Spleen (tissue), 13 donors: ENCODE results near the gene DCUN1D3. TPM values are rescaled to one million over a fixed set of nuclear protein-coding genes. Genes with fewer than 3 reads are reported as not detected.

Source experiments
- DNase-seq: peaks from one replicate; pipeline ENCODE4 v3.0.0-alpha.2; 2020
- H3K27ac ChIP-seq, 8 donors: fragments of 200-600 bp; sonication (generic) in 7 of 8; 1 replicate in 4 of 8; 2 replicates in 4 of 8; pipeline versions ENCODE4 v1.5.0 to v1.8.0; 2016 to 2021; ENCODE audit warnings: inconsistent platforms in 4 of 8, mild to moderate bottlenecking in 4 of 8, moderate library complexity in 1 of 8
- H3K27me3 ChIP-seq, 7 donors: fragments of 200-600 bp; sonication (generic) in 6 of 7; replicated peaks in 1 of 7; 1 replicate in 4 of 7; 2 replicates in 3 of 7; pipeline versions ENCODE4 v1.5.0 to v1.8.0; 2016 to 2021; ENCODE audit warnings: inconsistent platforms in 3 of 7, mild to moderate bottlenecking in 1 of 7
- H3K36me3 ChIP-seq, 6 donors: fragments of 200-600 bp; sonication (generic) in 5 of 6; 1 replicate in 4 of 6; 2 replicates in 2 of 6; pipeline versions ENCODE4 v1.5.0 to v1.8.0; 2016 to 2021; ENCODE audit warnings: inconsistent platforms in 2 of 6
- H3K4me1 ChIP-seq, 6 donors: fragments of 200-600 bp; sonication (generic) in 5 of 6; 1 replicate in 3 of 6; 2 replicates in 3 of 6; pipeline versions ENCODE4 v1.5.0 to v1.8.0; 2016 to 2021; ENCODE audit warnings: inconsistent platforms in 3 of 6
- H3K4me3 ChIP-seq, 8 donors: fragments of 200-600 bp; sonication (generic) in 7 of 8; 1 replicate in 4 of 8; 2 replicates in 4 of 8; pipeline versions ENCODE4 v1.5.0 to v1.8.0; 2016 to 2021; ENCODE audit warnings: inconsistent platforms in 4 of 8, mild to moderate bottlenecking in 4 of 8, moderate library complexity in 2 of 8
- H3K9me3 ChIP-seq, 8 donors: fragments of 200-600 bp; sonication (generic) in 7 of 8; 1 replicate in 4 of 8; 2 replicates in 4 of 8; pipeline versions ENCODE4 v1.5.0 to v1.8.0; 2016 to 2021; ENCODE audit warnings: inconsistent platforms in 4 of 8
- CTCF ChIP-seq, 11 experiments: fragments of 200-600 bp in 7 of 11; fragments of 450-650 bp in 4 of 11; sonication (generic) in 4 of 11; IDR thresholded peaks in 8 of 11; conservative IDR thresholded peaks in 3 of 11; 1 replicate in 7 of 11; 2 replicates in 4 of 11; pipeline versions ENCODE4 v1.4.0 to v1.8.0; 2016 to 2021; ENCODE audit warnings: antibody characterized with exemption in 11 of 11, inconsistent platforms in 4 of 11, mild to moderate bottlenecking in 1 of 11
- POLR2A ChIP-seq, 3 donors: fragments of 450-650 bp; IDR thresholded peaks; one replicate each; pipeline ENCODE4 v1.5.1; 2017; ENCODE audit warnings: antibody characterized with exemption in 3 of 3, mild to moderate bottlenecking in 1 of 3
- POLR2AphosphoS5 ChIP-seq, 3 donors: sonication (generic); formaldehyde crosslinking; IDR thresholded peaks; one replicate each; pipeline ENCODE4 v1.5.1; 2017; ENCODE audit warnings: antibody characterized with exemption in 3 of 3
- WGBS, 5 donors: extraction: QIAGEN DNeasy Blood & Tissue Kit in 3 of 5; methylation state at CpG; one replicate each; pipeline versions ENCODE4 v1.1.5 to v1.1.7; 2013 to 2018; 5-methylcytosine and 5-hydroxymethylcytosine counted together
- intact Hi-C: fragments of 100-400 bp; cut with DNase I; formaldehyde crosslinking; loops from one replicate; pipeline ENCODE4 v1.15.0; 2023; ENCODE audit warnings: low total_unique reads
- long read RNA-seq, 2 donors: transcript quantifications; one replicate each; lab custom pipeline, GENCODE V29; 2026
- polyA plus RNA-seq, 3 donors: library from polyadenylated mRNA; stranded (reverse); fragments of 200-250 nt; gene quantifications; one replicate each; pipeline ENCODE4 v1.2.1, GENCODE V29; 2013
- total RNA-seq, 7 donors: library from RNA; depleted of rRNA in 3 of 7; stranded (reverse); fragments of >200 nt in 3 of 7; fragmentation: NEBNext Ultra II Directional in 4 of 7; extraction: Animal tissue kit (Norgen Biotek cat#: 25700) in 4 of 7; gene quantifications; one replicate each; pipeline versions ENCODE4 v1.1.0 to v1.2.1, GENCODE V29; 2016 to 2021
- donor health status: healthy with polysubstance abuse.
- donor health status: DM: no; HTN: no; CAD: no; lungs with moderate emphysema.
- donor health status: DM: no; HTN: no; CAD: no.
- donor health status: Bipolar disorder and iron deficiency.
- donor health status: healthy.
- donor health status: DM: no; HTN: no; CAD: no.
- donor health status: DM: yes; HTN: yes; CAD: no.

Gene DCUN1D3, protein sequence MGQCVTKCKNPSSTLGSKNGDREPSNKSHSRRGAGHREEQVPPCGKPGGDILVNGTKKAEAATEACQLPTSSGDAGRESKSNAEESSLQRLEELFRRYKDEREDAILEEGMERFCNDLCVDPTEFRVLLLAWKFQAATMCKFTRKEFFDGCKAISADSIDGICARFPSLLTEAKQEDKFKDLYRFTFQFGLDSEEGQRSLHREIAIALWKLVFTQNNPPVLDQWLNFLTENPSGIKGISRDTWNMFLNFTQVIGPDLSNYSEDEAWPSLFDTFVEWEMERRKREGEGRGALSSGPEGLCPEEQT
- total RNA-seq = 10 to 100 TPM in 4 of 7 donors, 1 to 10 TPM in 3; 6.8 to 13.7 (median 10.1) TPM
- 1 to 10 TPM; 1.0 to 3.0 (median 1.3) TPM for polyA plus RNA-seq
- long read RNA-seq, donor 1, full-length matches to known transcripts = 2 of 2 reads
- long read RNA-seq, donor 1, partial matches to known transcripts = 0 of 2 reads
- long read RNA-seq, donor 1, other reads (novel, unspliced or antisense) = 0 of 2 reads
- long read RNA-seq, donor 2 = 0 reads

- 0 to 1% (median 1%) methylated on average over 58 to 62 of the region's 62 CpGs for WGBS, 5 donors
- peaks cover 36 to 84% (median 63%) of the 10 kb centered on the region in 6 donors for H3K4me1 ChIP-seq
Measured at GRCh38 chr16:20900299-20901067, at the start of gene DCUN1D3, which contains the start of gene LYRM1. DCUN1D3 (minus strand) TSS chr16:20900358; CDS start chr16:20862538, 37,820 bp downstream. LYRM1 (plus strand) TSS chr16:20900771; CDS start chr16:20915556, 14,785 bp downstream.

DNA sequence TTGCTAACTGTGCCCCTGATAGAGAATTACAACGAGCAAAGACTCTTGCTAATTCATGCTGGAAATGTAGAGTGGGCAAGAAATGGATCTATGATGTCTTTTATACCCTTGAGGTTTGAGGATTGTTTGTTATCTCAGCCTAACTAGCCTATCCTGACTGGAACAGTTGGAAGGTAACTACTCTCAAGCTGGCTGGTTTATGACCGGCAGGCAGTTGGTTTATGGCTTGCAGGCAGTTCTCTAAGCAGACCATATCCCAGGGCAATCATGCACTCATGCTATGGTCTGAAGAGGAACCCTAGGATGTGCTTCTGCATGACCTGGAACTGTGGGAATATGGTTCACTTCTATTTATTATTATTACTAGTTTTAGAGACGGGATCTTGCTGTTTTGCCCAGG is 49.5 kb upstream of the DCUN1D3 start:
- no peak for TF ChIP-seq POLR2AphosphoS5 (IDR thresholded peaks at IDR 0.05)
- TF ChIP-seq POLR2A (IDR thresholded peaks at IDR 0.05) = no peak
- no peak for TF ChIP-seq CTCF (IDR thresholded peaks at IDR 0.05 in 8 of 11, conservative IDR thresholded peaks at IDR 0.05 in 3 of 11)
- Histone ChIP-seq H3K36me3 (no peaks in the 10 kb centered on the region), H3K9me3 (no peaks in the 10 kb centered on the region), H3K4me3 (no peak overlapping the region), H3K27me3 (no peaks in the 10 kb centered on the region), H3K27ac (no peak overlapping the region), H3K4me1 (no peaks in the 10 kb centered on the region)
- intact Hi-C loops = no loop called here
- DNase-seq = no peak
- 72 to 91% (median 88%) methylated on average over 3 of the region's 3 CpGs for WGBS, 5 donors

More at GRCh38 chr16:20900299-20901067, at the start of gene DCUN1D3, which contains the start of gene LYRM1:
- TF ChIP-seq POLR2AphosphoS5 (IDR thresholded peaks at IDR 0.05) (peak; percentile 87 to 94 (median 94)), CTCF (IDR thresholded peaks at IDR 0.05 in 8 of 11, conservative IDR thresholded peaks at IDR 0.05 in 3 of 11) (no peak), POLR2A (IDR thresholded peaks at IDR 0.05) (peak in 2 of 3 donors; percentile 44 to 67)
- Histone ChIP-seq H3K27ac (peak within 1 kb of the TSS; percentile 86 to 99 (median 97)), H3K9me3 (no peaks in the 10 kb centered on the region), H3K27me3 (no peaks in the 10 kb centered on the region), H3K36me3 (peaks cover 0 to 29% (median 4%) of the 10 kb centered on the region in 6 donors), H3K4me3 (peak within 1 kb of the TSS; percentile 70 to 94 (median 90))
- intact Hi-C loops = no loop called here
- peak; percentile 97 for DNase-seq

GRCh38 chr16:20948444-20948843 is 48.3 kb upstream of the DCUN1D3 start:
- H3K9me3 ChIP-seq = no peaks in the 10 kb centered on the region
- no peak overlapping the region for H3K4me3 ChIP-seq
- no peak overlapping the region for H3K27ac ChIP-seq
- intact Hi-C loops = no loop called here
- no peak for DNase-seq
- TF ChIP-seq CTCF (IDR thresholded peaks at IDR 0.05 in 8 of 11, conservative IDR thresholded peaks at IDR 0.05 in 3 of 11) (no peak), POLR2AphosphoS5 (IDR thresholded peaks at IDR 0.05) (no peak), POLR2A (IDR thresholded peaks at IDR 0.05) (no peak)
- peaks cover 0 to 9% (median 0%) of the 10 kb centered on the region in 6 donors for H3K4me1 ChIP-seq
- WGBS, 5 donors = 85 to 95% (median 90%) methylated on average over 9 of the region's 9 CpGs
- H3K27me3 ChIP-seq = no peaks in the 10 kb centered on the region
- H3K36me3 ChIP-seq = no peaks in the 10 kb centered on the region
